OCI-LY1 (cell line): ENCODE results near the gene CCDC187.

Experiments used
- H2AFZ ChIP-seq: fragments of 200-600 bp; sonication (generic), shearing (Covaris generic); 2 replicates; pipeline ENCODE4 v1.6.0; 2014; ENCODE audit warnings: antibody characterized with exemption, mild to moderate bottlenecking, low read length
- H3F3A ChIP-seq: fragments of 200-600 bp; sonication (generic), shearing (Covaris generic); 2 replicates; pipeline ENCODE4 v1.6.0; 2014; ENCODE audit warnings: mild to moderate bottlenecking, antibody characterized with exemption, low read length, moderate library complexity; ENCODE audit not compliant: insufficient read depth
- H3K27ac ChIP-seq: fragments of 200-600 bp; sonication (generic); 2 replicates; pipeline ENCODE4 v1.5.1; 2014; ENCODE audit warnings: low read length, mixed run types, mild to moderate bottlenecking, low read depth; ENCODE audit not compliant: poor library complexity, severe bottlenecking
- H3K27me3 ChIP-seq: fragments of 200-600 bp; sonication (generic); 2 replicates; pipeline ENCODE4 v1.6.0; 2014; ENCODE audit warnings: antibody characterized with exemption, mild to moderate bottlenecking, low read length, moderate library complexity; ENCODE audit not compliant: insufficient read depth
- H3K36me3 ChIP-seq: fragments of 200-600 bp; sonication (generic); 2 replicates; pipeline ENCODE4 v1.6.1; 2014; ENCODE audit warnings: mild to moderate bottlenecking, antibody characterized with exemption, low read length, moderate library complexity, mixed read lengths; ENCODE audit not compliant: insufficient read depth
- H3K4me1 ChIP-seq: fragments of 200-600 bp; sonication (generic); 2 replicates; pipeline ENCODE4 v1.5.1; 2014; ENCODE audit warnings: mild to moderate bottlenecking, low read length, moderate library complexity; ENCODE audit not compliant: insufficient read depth, severe bottlenecking
- H3K4me2 ChIP-seq: fragments of 200-600 bp; sonication (generic), shearing (Covaris generic); 2 replicates; pipeline ENCODE4 v1.6.1; 2014; ENCODE audit warnings: low read length
- H3K4me3 ChIP-seq: fragments of 200-600 bp; sonication (generic); 2 replicates; pipeline ENCODE4 v1.5.1; 2014; ENCODE audit warnings: low read length, low read depth, mild to moderate bottlenecking, mixed read lengths; ENCODE audit not compliant: poor library complexity, severe bottlenecking
- H3K79me2 ChIP-seq: fragments of 200-600 bp; shearing (Covaris generic); 2 replicates; pipeline ENCODE4 v1.6.1; 2016; ENCODE audit warnings: mixed run types, low read length, mixed read lengths; ENCODE audit not compliant: insufficient read depth
- H3K9ac ChIP-seq: fragments of 200-600 bp; sonication (generic), shearing (Covaris generic); 2 replicates; pipeline ENCODE4 v1.6.1; 2014; ENCODE audit warnings: mild to moderate bottlenecking, low read length, mixed read lengths
- H3K9me2 ChIP-seq: fragments of 200-600 bp; sonication (generic), shearing (Covaris generic); 2 replicates; pipeline ENCODE4 v1.6.1; 2014; ENCODE audit warnings: low read depth, mild to moderate bottlenecking, low read length, mixed read lengths
- H3K9me3 ChIP-seq: fragments of 200-600 bp; shearing (Covaris generic); 2 replicates; pipeline ENCODE4 v1.6.1; 2014; ENCODE audit warnings: low read length, mixed read lengths
- H4K20me1 ChIP-seq: fragments of 200-600 bp; sonication (generic), shearing (Covaris generic); 2 replicates; pipeline ENCODE4 v1.6.0; 2016; ENCODE audit warnings: mild to moderate bottlenecking, low read length; ENCODE audit not compliant: insufficient read depth
- EZH2 ChIP-seq: fragments of 200-600 bp; sonication (generic), shearing (Covaris generic); IDR thresholded peaks from 2 replicates; pipeline ENCODE4 v1.8.0; 2017; ENCODE audit warnings: borderline replicate concordance, mixed run types, mild to moderate bottlenecking, antibody characterized with exemption, low read length, moderate library complexity, mixed read lengths
- TF ChIP-seq, protein P1 (sequence below): fragments of 200-600 bp; sonication (generic), shearing (Covaris generic); IDR thresholded peaks from 2 replicates; pipeline ENCODE4 v1.5.1; 2017; ENCODE audit warnings: mild to moderate bottlenecking, antibody characterized with exemption, low read length, moderate library complexity, mixed read lengths

The CCDC187 gene

DNA sequence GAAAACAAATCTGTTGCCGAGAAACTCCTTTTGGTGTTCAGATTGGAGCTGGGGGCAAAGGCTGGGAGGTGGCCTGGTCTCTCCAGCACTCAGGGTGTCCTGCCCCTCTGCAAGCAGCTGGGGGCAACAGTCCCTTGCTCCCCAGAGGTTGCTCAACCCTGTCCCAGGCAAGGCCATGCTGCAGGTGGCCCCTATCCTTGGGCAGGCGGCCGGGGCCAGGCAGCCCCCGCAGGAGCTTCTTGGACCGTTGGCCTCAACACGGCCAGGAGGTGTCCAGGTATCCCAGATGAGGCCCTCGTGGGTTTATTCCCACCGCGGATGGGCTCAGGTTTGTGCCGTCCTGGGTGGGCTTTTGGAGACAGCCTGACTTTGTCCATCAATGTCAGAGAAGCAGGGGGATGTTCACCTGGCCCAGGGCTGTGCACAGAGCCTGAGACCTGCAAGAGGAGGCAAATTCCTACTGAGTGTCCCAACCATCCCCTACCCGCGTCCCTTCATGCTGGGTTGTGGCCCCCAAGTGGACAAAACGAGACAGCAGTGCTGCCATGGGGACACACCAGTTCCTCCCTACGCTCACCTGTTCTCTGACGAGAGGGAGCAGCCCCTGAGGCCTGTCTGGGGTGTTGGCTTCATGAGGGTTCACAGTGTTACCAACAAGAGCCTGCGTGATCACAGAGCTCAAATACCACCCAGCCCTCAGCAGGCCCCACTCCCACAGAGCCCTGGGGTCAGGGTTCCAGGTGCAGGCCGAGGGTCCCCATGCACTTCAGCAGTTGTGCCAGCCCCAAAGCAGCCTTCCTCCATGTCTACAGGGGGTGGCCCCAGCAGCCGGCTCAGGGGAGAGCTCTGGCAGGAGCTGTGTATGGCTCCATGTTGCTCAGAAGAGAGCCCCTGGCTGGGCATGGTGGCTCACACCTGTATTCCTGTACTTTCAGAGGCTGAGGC is 9.5 kb upstream of the CCDC187 start:
- Histone ChIP-seq H3F3A (no peaks in the 10 kb centered on the region), H3K79me2 (no peaks in the 10 kb centered on the region), H2AFZ (no peak overlapping the region), H3K9ac (no peak overlapping the region), H3K4me3 (no peak overlapping the region), H3K9me2 (no peaks in the 10 kb centered on the region), H3K36me3 (peaks cover 9% of the 10 kb centered on the region; the same call in 1 of the 2 replicates), H4K20me1 (no peaks in the 10 kb centered on the region), H3K27ac (no peak overlapping the region), H3K4me2 (no peak overlapping the region), H3K4me1 (no peaks in the 10 kb centered on the region), H3K9me3 (peaks cover 8% of the 10 kb centered on the region), H3K27me3 (peaks cover 32% of the 10 kb centered on the region; the same call in 1 of the 2 replicates)
- TF ChIP-seq EZH2 = no peak
- TF ChIP-seq, protein P1, sequence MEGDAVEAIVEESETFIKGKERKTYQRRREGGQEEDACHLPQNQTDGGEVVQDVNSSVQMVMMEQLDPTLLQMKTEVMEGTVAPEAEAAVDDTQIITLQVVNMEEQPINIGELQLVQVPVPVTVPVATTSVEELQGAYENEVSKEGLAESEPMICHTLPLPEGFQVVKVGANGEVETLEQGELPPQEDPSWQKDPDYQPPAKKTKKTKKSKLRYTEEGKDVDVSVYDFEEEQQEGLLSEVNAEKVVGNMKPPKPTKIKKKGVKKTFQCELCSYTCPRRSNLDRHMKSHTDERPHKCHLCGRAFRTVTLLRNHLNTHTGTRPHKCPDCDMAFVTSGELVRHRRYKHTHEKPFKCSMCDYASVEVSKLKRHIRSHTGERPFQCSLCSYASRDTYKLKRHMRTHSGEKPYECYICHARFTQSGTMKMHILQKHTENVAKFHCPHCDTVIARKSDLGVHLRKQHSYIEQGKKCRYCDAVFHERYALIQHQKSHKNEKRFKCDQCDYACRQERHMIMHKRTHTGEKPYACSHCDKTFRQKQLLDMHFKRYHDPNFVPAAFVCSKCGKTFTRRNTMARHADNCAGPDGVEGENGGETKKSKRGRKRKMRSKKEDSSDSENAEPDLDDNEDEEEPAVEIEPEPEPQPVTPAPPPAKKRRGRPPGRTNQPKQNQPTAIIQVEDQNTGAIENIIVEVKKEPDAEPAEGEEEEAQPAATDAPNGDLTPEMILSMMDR = no peak

DNA sequence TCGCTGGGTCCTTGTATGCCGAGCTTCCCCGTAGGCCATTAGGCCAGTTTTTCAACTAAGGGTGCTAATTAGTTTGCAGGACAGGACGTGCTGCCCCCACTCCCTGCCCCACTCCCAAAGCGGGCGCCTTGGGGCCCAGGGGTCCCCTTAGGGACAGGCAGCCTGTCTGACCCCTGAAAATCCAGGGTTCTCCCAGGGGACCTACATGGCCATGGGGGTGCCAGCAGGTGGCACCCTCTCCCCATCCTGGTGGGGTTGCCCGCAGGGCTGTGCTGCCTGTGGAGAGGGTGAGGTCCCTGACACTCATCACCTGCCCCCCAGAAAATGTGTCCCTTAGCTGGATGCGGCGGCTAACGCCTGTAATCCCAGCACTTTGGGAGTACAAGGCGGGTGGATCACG is 8.5 kb upstream of the CCDC187 start:
- H4K20me1 ChIP-seq = no peaks in the 10 kb centered on the region
- H3K36me3 ChIP-seq = peaks cover 9% of the 10 kb centered on the region; the same call in 1 of the 2 replicates
- no peak overlapping the region for H3K27ac ChIP-seq
- no peak overlapping the region for H3K4me3 ChIP-seq
- no peak overlapping the region for H3K9ac ChIP-seq
- H3K4me1 ChIP-seq = no peaks in the 10 kb centered on the region
- no peak overlapping the region for H3K4me2 ChIP-seq
- H3K79me2 ChIP-seq = no peaks in the 10 kb centered on the region
- TF ChIP-seq, protein P1 = peak; percentile 53
- TF ChIP-seq EZH2 = no peak
- H3K9me2 ChIP-seq = no peaks in the 10 kb centered on the region
- H2AFZ ChIP-seq = no peak overlapping the region
- H3F3A ChIP-seq = no peaks in the 10 kb centered on the region
- H3K9me3 ChIP-seq = peaks cover 8% of the 10 kb centered on the region
- H3K27me3 ChIP-seq = peaks cover 29% of the 10 kb centered on the region; the same call in 1 of the 2 replicates

DNA sequence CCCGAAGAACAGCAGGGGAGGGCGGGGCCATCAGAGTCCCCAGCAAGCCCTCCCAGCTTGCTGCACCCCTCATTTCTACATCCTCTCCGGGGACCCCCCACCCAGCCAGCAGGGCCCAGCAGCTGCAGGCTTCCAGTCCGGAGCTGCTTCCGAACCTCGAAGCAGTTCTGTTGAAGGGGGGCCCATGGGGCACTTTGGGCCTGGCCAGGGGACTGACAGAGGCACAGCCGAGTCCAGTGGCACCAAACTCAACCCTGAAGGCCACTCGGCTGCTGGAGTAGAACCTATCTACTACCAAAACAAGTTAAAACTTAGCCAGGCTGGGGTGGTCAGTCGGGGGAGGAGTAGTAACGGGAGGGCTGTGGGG is 8.1 kb upstream of the CCDC187 start:
- H3K9me2 ChIP-seq = no peaks in the 10 kb centered on the region
- no peaks in the 10 kb centered on the region for H3F3A ChIP-seq
- no peak overlapping the region for H3K9ac ChIP-seq
- H3K27me3 ChIP-seq = peaks cover 29% of the 10 kb centered on the region; the same call in 1 of the 2 replicates
- no peak overlapping the region for H3K4me3 ChIP-seq
- no peak overlapping the region for H2AFZ ChIP-seq
- H3K4me2 ChIP-seq = no peak overlapping the region
- no peaks in the 10 kb centered on the region for H4K20me1 ChIP-seq
- TF ChIP-seq, protein P1 = no peak
- TF ChIP-seq EZH2 = no peak
- no peak overlapping the region for H3K27ac ChIP-seq
- H3K9me3 ChIP-seq = peaks cover 8% of the 10 kb centered on the region
- H3K4me1 ChIP-seq = no peaks in the 10 kb centered on the region
- no peaks in the 10 kb centered on the region for H3K79me2 ChIP-seq
- H3K36me3 ChIP-seq = peaks cover 9% of the 10 kb centered on the region; the same call in 1 of the 2 replicates
